NCI-H2227 (cell line): ENCODE data around the gene SORCS3.
A peak's percentile ranks its signal among the peaks of the same experiment; 100 is the strongest.

Source experiments
- DNase-seq: peaks from one replicate; lab custom pipeline; 2025; ENCODE audit not compliant: unreplicated experiment; lab: John Stamatoyannopoulos, UW

Gene SORCS3

DNA sequence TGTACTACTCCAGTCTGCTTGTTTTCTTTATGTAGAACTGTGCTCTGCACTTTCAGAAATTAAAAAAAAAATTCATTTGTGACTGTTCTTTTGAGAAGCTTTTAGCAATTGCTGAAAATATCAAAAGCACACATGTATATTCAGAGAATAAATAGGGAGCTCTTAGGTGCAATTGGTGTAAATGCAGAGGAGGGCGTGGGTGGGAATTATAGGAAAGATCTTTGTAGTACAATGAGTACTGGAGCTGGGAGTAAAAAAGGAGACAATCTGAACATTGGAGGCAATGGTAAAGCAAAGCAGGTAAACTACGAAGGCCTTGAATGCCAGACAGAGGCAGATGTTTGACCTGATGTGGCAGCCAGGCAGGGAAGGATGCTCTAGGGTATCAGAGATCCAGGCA is 267.5 kb downstream of the SORCS3 start:
- DNase-seq, result no peak

DNA sequence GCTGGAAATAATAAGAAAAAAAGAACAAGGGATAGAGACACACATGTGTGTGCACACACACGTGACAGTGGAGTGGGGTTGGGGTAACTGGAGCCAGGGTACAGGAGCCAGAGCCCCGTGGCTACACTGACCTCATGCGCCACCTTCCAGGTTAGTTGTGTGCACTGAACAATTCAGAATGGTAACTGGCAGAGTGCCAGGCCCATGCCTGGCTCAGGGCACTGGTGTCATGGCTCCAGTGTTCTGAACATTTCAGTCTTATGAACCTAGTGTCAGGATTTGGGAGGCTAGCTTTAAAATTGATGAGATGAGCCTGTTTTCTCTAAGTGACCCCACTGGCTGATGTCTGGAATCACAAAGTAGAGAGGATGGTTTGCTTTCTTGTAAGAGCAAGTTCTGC is 269.6 kb downstream of the SORCS3 start:
- DNase-seq, result no peak

DNA sequence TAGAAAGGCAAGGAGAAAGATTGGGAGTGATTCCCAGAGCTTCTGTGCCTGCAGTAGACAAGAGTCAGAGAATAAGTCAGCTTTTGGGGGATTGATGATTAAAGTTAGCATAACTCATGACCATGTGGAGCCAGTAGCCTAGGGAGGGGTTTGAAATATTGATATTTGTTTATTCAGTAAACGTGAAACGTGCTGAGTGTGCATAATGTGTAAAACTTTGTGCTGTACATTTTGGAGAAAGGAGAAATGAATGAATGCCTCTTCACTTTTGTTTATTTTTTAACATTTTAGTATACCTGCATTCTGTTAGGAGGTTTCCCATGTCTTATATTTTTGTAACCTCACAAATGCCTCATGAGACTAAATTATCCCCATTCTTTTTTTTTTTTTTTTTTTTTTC is 272.3 kb downstream of the SORCS3 start:
- DNase-seq, result no peak

- no peak for DNase-seq
Measured at GRCh38 chr10:104920476-104920875, 279.4 kb downstream of the SORCS3 start.

GRCh38 chr10:104921763-104922162 is 280.7 kb downstream of the SORCS3 start:
- no peak for DNase-seq

GRCh38 chr10:104922810-104923209 is 281.7 kb downstream of the SORCS3 start:
- no peak for DNase-seq

DNA sequence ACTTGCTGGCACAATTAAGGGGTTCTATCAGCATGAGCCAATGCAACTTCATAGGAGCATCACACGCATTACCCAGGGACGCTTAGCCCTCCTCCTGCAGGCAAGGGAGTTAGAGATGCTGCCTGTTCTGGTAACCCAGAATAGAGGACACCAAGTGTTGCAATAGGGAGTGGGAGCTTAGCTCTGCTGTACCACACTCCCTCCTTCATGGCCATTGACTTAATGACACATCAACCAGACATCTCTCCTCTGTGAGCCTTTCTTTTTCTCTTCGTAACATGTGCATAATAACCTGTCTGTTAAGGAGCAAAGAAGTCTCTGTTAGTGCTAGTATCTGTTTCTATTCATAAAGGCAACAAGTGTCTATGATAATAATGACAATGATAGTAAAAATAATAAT is 282.4 kb downstream of the SORCS3 start:
- no peak for DNase-seq

DNA sequence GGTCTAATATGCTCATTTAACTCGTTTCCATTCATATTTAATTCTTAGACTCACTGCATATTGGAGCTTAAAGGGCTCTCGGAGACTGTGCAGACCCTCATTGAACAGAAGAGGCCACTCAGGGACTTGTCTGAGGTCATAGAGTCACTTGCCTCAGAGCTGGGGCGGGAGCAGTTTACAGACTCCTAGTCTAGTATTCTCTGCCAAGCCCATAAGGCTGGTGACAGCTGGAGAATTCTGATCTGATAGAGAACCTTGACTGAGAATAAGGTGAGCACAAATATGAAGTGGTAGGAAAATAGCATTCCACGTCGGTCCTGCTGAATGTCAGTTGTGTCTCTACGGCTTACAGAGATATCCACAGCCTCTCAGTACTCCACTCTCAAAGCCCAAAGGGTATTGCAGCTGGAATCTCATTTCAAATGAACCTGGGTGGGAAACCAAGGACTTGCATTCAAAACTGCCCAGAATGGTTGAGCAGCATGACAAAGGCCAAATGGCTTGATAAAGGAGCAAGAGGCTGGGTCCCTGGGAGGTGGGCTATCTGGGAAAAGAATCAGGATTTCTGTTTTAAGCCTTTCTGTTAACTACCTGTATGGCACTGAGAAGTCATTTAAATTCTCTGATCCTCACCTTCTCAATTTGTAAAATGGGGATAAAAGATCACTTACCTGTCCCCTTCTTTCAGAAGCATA is 283.2 kb downstream of the SORCS3 start:
- no peak for DNase-seq

- DNase-seq, result peak; percentile 11
Measured at GRCh38 chr10:104925232-104925851, 284.3 kb downstream of the SORCS3 start.

- DNase-seq, result no peak
Measured at GRCh38 chr10:104928734-104929133, 287.6 kb downstream of the SORCS3 start.

DNA sequence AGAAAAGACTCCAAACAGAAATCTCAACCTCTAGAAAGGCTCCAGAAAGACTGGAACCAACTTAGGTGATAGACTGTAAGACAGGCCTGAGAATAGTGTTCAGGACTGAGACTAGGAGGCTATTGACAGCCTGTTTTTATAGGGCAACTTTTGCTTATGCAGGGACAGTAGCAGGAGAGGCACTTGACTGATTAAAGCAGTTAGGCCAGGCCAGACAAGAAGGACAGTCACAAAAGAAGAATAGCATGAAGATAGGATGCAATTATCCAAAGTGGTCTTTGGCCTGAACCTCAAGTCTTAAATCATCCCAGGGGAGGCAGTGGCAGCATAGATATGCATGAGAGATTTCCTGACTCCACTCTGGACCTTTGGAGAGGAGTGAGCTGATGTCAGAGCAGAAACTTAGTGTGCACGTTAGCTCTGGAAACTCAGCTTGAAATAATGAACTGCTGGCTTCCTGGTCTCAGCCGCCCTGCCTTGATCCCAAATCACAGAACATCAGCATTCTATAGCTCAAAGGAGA is 290.6 kb downstream of the SORCS3 start:
- no peak for DNase-seq

- no peak for DNase-seq
Measured at GRCh38 chr10:104935656-104936055, 294.6 kb downstream of the SORCS3 start.

DNA sequence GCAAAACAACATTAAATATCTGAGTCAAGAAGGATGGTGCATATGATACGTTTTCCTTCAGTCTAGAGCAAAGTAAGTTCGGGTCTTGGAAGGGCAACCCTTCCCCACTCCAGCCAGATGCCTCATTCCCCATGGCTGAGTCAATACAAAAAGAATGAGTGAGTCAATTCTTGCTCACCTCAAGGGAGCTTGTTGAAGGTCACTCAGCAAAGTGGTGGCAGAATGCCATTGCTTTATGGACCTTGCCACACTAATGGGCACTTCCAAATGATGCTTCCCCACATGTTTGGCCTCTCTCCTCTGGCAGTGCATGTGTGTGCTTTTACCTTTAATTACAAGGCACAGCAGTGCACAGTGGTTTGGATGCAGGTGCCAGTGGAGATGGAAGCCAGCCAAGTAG is 296.5 kb downstream of the SORCS3 start:
- DNase-seq, result peak; percentile 17

DNA sequence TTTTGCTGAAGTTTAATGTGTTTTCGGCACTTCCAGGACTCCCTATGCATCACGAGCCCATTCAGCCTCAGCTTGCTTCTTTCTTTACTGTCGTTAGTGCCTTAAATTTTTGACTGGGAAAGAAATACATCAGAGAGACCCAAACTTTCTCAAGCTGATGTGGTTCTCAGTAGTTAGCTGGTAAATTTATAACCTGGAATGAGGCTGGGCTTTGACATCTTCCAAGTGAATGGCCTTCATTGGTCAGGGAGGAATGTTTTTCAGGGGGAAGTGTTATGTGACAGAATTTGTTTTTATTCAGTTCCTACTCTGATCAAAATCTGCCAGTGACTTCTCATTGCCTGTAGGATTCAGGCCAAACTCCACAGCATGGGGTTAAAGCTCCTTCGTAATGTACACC is 296.9 kb downstream of the SORCS3 start:
- no peak for DNase-seq

DNA sequence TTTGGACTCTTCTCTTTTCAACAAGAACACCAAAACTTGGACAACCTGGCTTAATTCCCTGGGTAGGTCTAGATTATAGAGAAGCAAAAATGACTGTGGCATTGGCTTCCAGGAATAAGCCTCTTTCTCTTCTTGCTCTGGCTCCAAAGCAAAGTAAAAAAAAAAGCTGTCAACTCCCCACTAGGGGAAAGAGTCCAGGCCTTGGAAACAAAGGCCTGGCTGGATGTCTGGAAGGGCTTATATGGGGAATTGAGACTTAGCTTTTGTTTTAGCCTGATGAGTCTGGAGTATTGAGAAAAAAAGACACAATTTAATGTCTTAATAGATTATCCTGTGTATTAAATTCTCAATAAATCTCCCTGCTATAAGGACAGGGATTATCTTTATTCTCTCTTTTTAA is 300.6 kb downstream of the SORCS3 start:
- no peak for DNase-seq

DNA sequence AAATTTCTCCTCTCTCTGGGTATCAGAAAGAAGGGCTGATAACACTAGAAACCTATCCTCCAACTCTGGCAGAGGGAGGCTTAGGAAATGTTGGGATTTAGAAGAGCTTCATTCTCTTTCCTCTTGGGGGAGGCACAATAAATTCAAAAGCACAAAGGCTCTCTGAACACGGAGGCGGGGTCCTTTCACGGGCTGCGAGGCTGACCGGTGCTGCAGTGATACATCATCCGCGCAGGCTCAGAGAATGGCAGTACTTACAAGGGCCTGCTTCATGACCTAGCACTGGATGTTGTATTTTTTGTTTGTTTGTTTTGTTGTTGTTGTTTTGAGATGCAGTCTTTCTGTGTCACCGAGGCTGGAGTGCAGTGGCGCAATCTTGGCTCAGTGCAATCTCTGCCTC is 306.2 kb downstream of the SORCS3 start:
- DNase-seq, result no peak

DNA sequence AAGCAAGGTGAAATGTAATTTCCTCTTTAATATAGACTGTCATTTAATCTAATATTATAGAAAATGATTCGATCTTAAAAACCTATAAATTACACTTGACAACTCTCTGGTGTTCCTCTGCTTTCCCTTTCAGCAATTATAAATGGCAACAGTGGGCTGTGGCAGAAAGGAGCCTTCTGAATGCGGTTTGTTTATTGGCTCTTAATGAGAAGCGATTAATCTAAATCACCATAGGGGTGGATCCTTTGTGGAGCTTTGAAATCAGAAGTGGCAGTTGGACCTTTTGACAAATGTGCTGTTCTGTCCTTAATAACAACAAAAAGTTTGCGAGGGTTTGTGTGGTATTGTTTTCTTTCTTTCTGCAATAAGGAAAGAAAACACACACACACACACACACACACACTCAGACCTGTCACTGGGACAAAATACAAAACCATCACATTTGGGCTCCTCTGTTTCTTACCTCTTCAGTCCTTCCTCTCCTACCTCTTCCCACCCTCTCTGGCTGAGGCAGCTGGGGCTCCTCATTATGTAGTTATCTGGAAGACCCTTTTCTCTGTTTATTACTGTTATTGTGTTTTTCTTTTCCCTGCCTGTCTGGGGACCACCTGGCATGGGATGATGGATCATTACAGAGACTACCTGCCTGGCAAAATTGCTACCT is 316.2 kb downstream of the SORCS3 start:
- peak; percentile 43 for DNase-seq

GRCh38 chr10:104966563-104967297 is 325.6 kb downstream of the SORCS3 start:
- no peak for DNase-seq

DNA sequence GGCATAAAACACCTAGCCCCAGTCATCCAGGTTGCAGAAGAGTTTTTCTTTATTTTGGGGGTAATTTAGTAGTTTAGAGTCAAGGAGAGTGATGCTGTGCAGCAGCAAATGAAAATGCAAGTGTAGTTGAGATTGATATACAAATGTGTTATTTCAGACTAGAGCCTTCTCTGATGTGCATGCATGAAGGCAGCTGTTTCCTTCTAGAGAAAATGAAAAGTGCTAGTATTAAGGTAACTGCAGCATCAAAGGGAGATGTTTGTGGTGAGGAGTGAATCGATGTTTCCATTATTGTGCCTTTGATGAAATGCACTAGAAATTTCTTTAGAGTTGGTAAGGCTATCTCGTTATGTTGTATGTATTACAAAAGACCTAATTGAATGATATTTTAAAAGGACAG is 339.3 kb downstream of the SORCS3 start:
- no peak for DNase-seq

DNA sequence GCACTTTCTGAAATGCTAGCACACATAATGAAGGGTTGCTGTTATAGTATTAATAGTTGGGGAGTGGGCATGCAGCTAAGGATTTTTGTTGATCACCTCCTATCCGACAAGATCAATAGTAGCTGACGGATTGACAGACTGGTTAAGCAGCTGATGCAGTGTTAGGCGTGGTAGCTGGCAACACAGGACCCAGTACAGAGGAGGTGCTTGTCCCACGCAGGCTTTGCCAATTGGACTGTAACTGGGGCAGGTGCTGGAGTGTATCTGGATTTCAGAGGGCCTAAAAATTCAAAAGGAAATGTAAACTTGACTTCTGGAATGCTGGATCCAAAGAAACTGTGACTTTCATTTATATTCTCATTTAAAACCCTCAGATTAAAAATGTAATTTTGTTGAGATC is 340.9 kb downstream of the SORCS3 start:
- no peak for DNase-seq

DNA sequence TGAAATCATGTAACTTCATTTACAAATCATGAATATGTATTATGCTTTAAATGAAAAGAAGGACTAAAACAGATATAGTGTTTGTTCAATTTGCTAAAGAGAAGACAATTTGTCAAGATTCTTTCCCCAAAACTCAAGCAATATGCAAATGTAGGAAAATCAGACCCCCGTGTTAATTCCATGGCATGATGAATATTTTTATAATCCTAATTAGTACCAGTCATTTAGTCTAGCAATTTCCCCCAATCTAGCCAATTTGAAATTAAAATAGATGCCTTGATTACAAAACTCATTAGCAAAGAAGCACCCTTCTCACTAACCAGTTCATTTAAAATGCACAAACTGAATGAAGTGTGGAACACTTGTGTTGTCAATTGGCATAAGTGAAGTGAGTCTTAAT is 347.6 kb downstream of the SORCS3 start:
- DNase-seq, result no peak

- no peak for DNase-seq
Measured at GRCh38 chr10:104989880-104990279, 348.8 kb downstream of the SORCS3 start.
